Measurements from ENCODE around the gene ZNF524. TPM values are rescaled to one million over a fixed set of nuclear protein-coding genes. Genes with fewer than 3 reads are reported as not detected.

Gene ZNF524
- total RNA-seq, 2 donors from 2014 or later = 30.4 to 33.9 TPM

DNA sequence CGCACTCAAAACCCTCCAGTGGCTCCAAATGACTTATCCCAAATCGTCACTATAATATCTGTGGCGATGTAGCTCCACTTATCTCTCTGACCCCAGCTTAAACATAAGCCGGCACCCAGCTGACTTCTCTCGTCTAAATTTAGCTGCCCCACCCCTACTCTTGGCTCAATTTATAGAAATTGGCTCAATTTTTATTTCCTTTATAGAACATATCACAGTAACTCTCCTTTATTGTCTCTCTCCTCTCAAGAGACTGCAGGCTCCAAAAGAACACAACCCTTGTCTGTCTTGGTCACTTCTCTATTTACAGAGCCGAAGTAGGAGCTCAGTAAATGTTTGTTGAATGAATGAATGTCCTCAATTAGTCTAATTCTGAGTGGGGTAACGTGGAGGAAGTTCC lies 23.5 kb downstream of the ZNF524 start:
- DNase-seq = no peak
- no peaks in the 10 kb centered on the region for H3K36me3 ChIP-seq
- no peak overlapping the region for H3K9ac ChIP-seq (ENCODE audit: low read depth in 2 of 2, low read length in 2 of 2)
- no peak overlapping the region for H3K27ac ChIP-seq
- H3K9me3 ChIP-seq = no peaks in the 10 kb centered on the region
- TF ChIP-seq CTCF (IDR thresholded peaks at IDR 0.05) = no peak
- no peak overlapping the region for H3K4me3 ChIP-seq
- intact Hi-C loops (cut with DNase I) = no loop called here
- H3K27me3 ChIP-seq = no peaks in the 10 kb centered on the region
- peaks cover 4% of the 10 kb centered on the region for H3K4me1 ChIP-seq

DNA sequence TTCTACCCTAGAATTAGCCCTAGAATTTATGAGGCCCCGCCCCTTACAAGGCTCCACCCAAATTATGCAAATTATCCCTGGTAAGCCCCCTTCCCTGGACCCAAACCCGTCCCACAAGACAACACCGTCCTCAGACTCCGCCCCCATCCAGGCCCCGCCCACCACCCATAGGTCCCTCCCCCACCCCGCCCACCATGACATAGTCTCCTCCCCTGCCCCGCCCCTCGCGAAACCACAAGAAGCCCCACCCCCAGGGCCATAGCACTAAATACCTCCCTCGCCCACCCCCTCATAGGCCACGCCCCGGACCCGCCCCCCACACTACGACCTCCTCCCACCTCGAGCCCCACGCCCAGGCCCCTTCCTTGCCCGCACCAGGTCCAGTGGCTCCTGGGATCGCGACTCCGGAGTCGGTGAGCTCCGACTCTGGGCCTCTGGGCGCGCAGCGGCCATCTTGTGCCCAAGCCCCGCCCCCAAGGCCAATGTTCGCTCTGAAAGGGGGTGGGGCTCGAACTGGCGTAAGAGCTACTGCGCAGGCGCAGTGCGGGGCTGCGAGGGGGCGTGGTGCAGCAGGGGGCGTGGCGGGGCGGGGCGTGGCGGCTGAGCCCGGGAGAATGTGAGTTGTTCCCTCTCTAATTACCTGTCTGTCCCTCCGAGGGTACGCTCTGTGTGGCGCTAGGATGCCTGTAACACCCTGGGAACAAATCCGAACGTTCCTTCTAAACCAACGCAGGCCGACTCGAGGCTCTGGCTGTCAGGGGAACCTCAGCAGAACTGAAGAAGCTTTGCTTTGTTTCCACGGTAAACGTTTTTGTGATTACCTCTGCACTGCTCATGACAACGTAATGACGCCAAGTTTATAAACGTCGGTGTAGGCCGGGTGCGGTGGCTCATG lies 24.3 kb downstream of the ZNF524 start, which contains the start of gene ZNF784:
Gene ZNF784, minus strand, starts transcription at position 458 of the 895 bp plus-strand sequence. Its CDS starts 5 bp downstream, at position 453.
- Histone ChIP-seq H3K27me3 (no peaks in the 10 kb centered on the region), H3K27ac (peak within 1 kb of the TSS; percentile 83), H3K4me3 (peak within 1 kb of the TSS; percentile 39), H3K9me3 (no peaks in the 10 kb centered on the region), H3K9ac (ENCODE audit: low read depth in 2 of 2, low read length in 2 of 2) (peak within 1 kb of the TSS; percentile 16 to 47), H3K4me1 (peaks cover 4% of the 10 kb centered on the region), H3K36me3 (no peaks in the 10 kb centered on the region)
- no peak for TF ChIP-seq CTCF (IDR thresholded peaks at IDR 0.05)
- DNase-seq = peak; percentile 92
- intact Hi-C loops (cut with DNase I) = no loop called here

DNA sequence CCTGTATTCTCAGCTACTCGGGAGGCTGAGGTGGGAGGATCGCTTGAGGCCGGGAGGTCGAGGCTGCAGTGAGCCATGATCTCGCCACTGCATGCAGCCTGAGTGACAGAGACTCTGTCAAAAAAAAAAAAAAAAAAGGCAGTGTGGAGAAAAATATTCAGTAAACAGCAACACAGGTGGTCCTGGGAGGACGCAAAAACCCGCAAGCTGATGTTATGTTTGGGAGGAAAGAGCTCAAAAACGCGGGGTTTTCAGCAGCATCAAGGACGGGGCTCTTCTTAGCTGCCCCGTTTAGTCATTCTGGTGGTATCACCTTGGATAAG lies 24.9 kb downstream of the ZNF524 start:
- Histone ChIP-seq H3K4me1 (peaks cover 4% of the 10 kb centered on the region), H3K9ac (ENCODE audit: low read depth in 2 of 2, low read length in 2 of 2) (peak overlapping the region in 1 of 2 donors; percentile 47), H3K9me3 (no peaks in the 10 kb centered on the region), H3K4me3 (peak overlapping the region; percentile 39), H3K27me3 (no peaks in the 10 kb centered on the region), H3K36me3 (no peaks in the 10 kb centered on the region), H3K27ac (peak overlapping the region; percentile 83)
- TF ChIP-seq CTCF (IDR thresholded peaks at IDR 0.05) = no peak
- intact Hi-C loops (cut with DNase I) = no loop called here
- no peak for DNase-seq

DNA sequence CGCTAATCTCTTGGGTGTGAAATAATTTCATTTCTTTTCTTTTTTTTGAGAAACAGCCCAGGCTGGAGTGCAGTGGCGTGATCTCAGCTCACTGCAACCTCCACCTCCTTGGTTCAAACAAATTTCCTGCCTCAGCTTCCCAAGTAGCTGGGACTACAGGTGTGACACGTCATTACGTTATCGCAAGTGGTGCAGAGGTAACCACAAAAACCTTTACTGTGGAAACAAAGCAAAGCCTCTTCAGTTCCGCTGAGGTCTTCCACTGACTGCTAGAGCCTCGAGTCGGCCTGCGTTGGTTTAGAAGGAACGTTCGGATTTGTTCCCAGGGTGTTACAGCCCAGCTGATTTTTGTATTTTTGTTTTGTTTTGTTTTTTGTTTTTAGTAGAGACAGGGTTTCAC lies 26.3 kb downstream of the ZNF524 start:
- Histone ChIP-seq H3K4me3 (no peak overlapping the region), H3K9ac (ENCODE audit: low read depth in 2 of 2, low read length in 2 of 2) (no peak overlapping the region), H3K9me3 (no peaks in the 10 kb centered on the region), H3K4me1 (peaks cover 4% of the 10 kb centered on the region), H3K27me3 (no peaks in the 10 kb centered on the region), H3K36me3 (no peaks in the 10 kb centered on the region), H3K27ac (no peak overlapping the region)
- intact Hi-C loops (cut with DNase I) = no loop called here
- DNase-seq = no peak
- no peak for TF ChIP-seq CTCF (IDR thresholded peaks at IDR 0.05)

DNA sequence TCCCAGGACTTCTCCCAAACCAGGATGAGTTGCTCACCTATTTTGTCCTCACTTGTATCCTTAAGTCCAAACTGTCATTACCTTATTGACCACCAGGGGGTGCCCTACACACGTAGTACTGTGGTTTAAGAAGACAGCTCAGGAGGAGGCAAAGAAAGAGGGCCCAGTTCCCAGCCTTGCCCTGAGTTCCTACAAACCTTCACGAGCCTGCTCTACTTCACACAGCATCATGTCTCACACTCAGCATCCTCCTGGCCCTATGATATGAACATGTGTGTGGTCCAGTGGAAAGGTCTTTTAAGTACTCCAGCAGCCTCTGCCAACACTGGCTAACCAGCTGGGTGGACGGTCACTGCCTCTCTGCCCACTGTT lies 32.4 kb downstream of the ZNF524 start:
- Histone ChIP-seq H3K27ac (no peak overlapping the region), H3K4me1 (peaks cover 12% of the 10 kb centered on the region), H3K36me3 (no peaks in the 10 kb centered on the region), H3K4me3 (no peak overlapping the region), H3K27me3 (no peaks in the 10 kb centered on the region), H3K9ac (ENCODE audit: low read depth in 2 of 2, low read length in 2 of 2) (no peak overlapping the region), H3K9me3 (no peaks in the 10 kb centered on the region)
- TF ChIP-seq CTCF (IDR thresholded peaks at IDR 0.05) = peak; percentile 72
- intact Hi-C loops (cut with DNase I) = loop anchor here (5.0 kb wide), 1 partner anchor 175 kb away; no protein-coding TSS in a partner anchor
- DNase-seq = peak; percentile 97

All from colonic mucosa (tissue), 4 donors.